ENCODE results near the gene PCDHAC1. TPM values are rescaled to one million over a fixed set of nuclear protein-coding genes. Genes with fewer than 3 reads are reported as not detected.
A peak's percentile ranks its signal among the peaks of the same experiment; 100 is the strongest.
"Not testable (repeated sequence)": the region's sequence is repeated elsewhere in the genome, so short reads cannot be mapped to it uniquely, and the experiment has no call there.

The PCDHAC1 gene
- 6.7 and 9.2 TPM in 2 replicates for total RNA-seq (ENCODE audit: low replicate concordance)
- long read RNA-seq, full-length matches to known transcripts, result 8 of 9 reads
- long read RNA-seq, partial matches to known transcripts, result 0 of 9 reads
- long read RNA-seq, other reads (novel, unspliced or antisense), result 1 of 9 reads

GRCh38 chr5:140925806-140926442, at the start of gene PCDHAC1:
Gene PCDHAC1, plus strand, starts transcription at chr5:140926299. Its CDS starts 594 bp downstream, at chr5:140926893.
- no peaks in the 10 kb centered on the region for H3K36me3 Mint-ChIP-seq
- no peaks in the 10 kb centered on the region for H3K9me3 Mint-ChIP-seq
- no peak for TF ChIP-seq CTCF (conservative IDR thresholded peaks at IDR 0.05)
- H3K27ac Mint-ChIP-seq, result peak within 1 kb of the TSS; percentile 83
- peak within 1 kb of the TSS; percentile 91 for H3K4me3 Mint-ChIP-seq
- peaks cover 26% of the 10 kb centered on the region for H3K27me3 Mint-ChIP-seq
- no peak for DNase-seq (ENCODE audit: extremely low spot score, unreplicated experiment)
- no peaks in the 10 kb centered on the region for H3K4me1 Mint-ChIP-seq (ENCODE audit: unreplicated experiment)

- Mint-ChIP-seq H3K9me3 (peaks cover 24% of the 10 kb centered on the region), H3K4me3 (peak overlapping the region; percentile 95), H3K27ac (peak overlapping the region; percentile 99), H3K36me3 (peaks cover 55% of the 10 kb centered on the region)
- not testable (repeated sequence) for H3K4me1 Mint-ChIP-seq (ENCODE audit: unreplicated experiment); H3K27me3 Mint-ChIP-seq; DNase-seq (ENCODE audit: extremely low spot score, unreplicated experiment)
These were observed 49.4 kb upstream of the PCDHAC1 start for GRCh38 chr5:140876541-140877261.

- H3K9me3 Mint-ChIP-seq, result peaks cover 23% of the 10 kb centered on the region
- no peak overlapping the region for H3K27ac Mint-ChIP-seq
- H3K4me3 Mint-ChIP-seq, result no peak overlapping the region
- H3K4me1 Mint-ChIP-seq (ENCODE audit: unreplicated experiment), result no peaks in the 10 kb centered on the region
- H3K27me3 Mint-ChIP-seq, result no peaks in the 10 kb centered on the region
- H3K36me3 Mint-ChIP-seq, result peaks cover 53% of the 10 kb centered on the region
- TF ChIP-seq CTCF (conservative IDR thresholded peaks at IDR 0.05), result no peak
- DNase-seq (ENCODE audit: extremely low spot score, unreplicated experiment), result peak; percentile 72
These were observed 48.9 kb upstream of the PCDHAC1 start for GRCh38 chr5:140877262-140877581.

GRCh38 chr5:140881889-140882590, 44.1 kb upstream of the PCDHAC1 start, which contains the start of gene PCDHA13:
Gene PCDHA13, plus strand, starts transcription at chr5:140882124. Its CDS starts 145 bp downstream, at chr5:140882269.
- Mint-ChIP-seq H3K4me3 (no peak within 1 kb of the TSS), H3K36me3 (peaks cover 42% of the 10 kb centered on the region), H3K4me1 (ENCODE audit: unreplicated experiment) (no peaks in the 10 kb centered on the region), H3K9me3 (peaks cover 30% of the 10 kb centered on the region), H3K27me3 (no peaks in the 10 kb centered on the region), H3K27ac (peak within 1 kb of the TSS; percentile 6)
- no peak for TF ChIP-seq CTCF (conservative IDR thresholded peaks at IDR 0.05)
- DNase-seq (ENCODE audit: extremely low spot score, unreplicated experiment), result no peak

- peaks cover 33% of the 10 kb centered on the region for H3K9me3 Mint-ChIP-seq
- H3K27ac Mint-ChIP-seq, result peak overlapping the region; percentile 6
- DNase-seq (ENCODE audit: extremely low spot score, unreplicated experiment), result no peak
- no peak overlapping the region for H3K4me3 Mint-ChIP-seq
- no peaks in the 10 kb centered on the region for H3K4me1 Mint-ChIP-seq (ENCODE audit: unreplicated experiment)
- peaks cover 46% of the 10 kb centered on the region for H3K36me3 Mint-ChIP-seq
- H3K27me3 Mint-ChIP-seq, result no peaks in the 10 kb centered on the region
- no peak for TF ChIP-seq CTCF (conservative IDR thresholded peaks at IDR 0.05)
These were observed 43.6 kb upstream of the PCDHAC1 start for GRCh38 chr5:140882591-140882899.

- DNase-seq (ENCODE audit: extremely low spot score, unreplicated experiment), result no peak
- Mint-ChIP-seq H3K4me1 (ENCODE audit: unreplicated experiment) (no peaks in the 10 kb centered on the region), H3K9me3 (peaks cover 34% of the 10 kb centered on the region), H3K4me3 (no peak overlapping the region), H3K27ac (no peak overlapping the region), H3K27me3 (no peaks in the 10 kb centered on the region), H3K36me3 (peaks cover 47% of the 10 kb centered on the region)
- no peak for TF ChIP-seq CTCF (conservative IDR thresholded peaks at IDR 0.05)
These were observed 42.7 kb upstream of the PCDHAC1 start for GRCh38 chr5:140883373-140883772.

All from type B pancreatic cell (in vitro differentiated cells).